Gastroesophageal sphincter (tissue), 3 donors: ENCODE measurements around the gene PLPP7.

ENCODE experiments used
- CTCF ChIP-seq, 4 experiments: fragments of 200-600 bp in 2 of 4; fragments of 450-650 bp in 2 of 4; sonication (generic) in 1 of 4; IDR thresholded peaks; one replicate each; pipeline ENCODE4 v1.5.1; 2017 to 2019; ENCODE audit warnings: antibody characterized with exemption in 4 of 4, mild to moderate bottlenecking in 2 of 4, moderate library complexity in 2 of 4
- EP300 ChIP-seq: sonication (generic); formaldehyde crosslinking; IDR thresholded peaks from one replicate; pipeline ENCODE4 v1.6.1; 2017; ENCODE audit warnings: antibody characterized with exemption, mild to moderate bottlenecking
- POLR2AphosphoS5 ChIP-seq: sonication (generic); formaldehyde crosslinking; IDR thresholded peaks from one replicate; pipeline ENCODE4 v1.6.1; 2017; ENCODE audit warnings: antibody characterized with exemption

DNA sequence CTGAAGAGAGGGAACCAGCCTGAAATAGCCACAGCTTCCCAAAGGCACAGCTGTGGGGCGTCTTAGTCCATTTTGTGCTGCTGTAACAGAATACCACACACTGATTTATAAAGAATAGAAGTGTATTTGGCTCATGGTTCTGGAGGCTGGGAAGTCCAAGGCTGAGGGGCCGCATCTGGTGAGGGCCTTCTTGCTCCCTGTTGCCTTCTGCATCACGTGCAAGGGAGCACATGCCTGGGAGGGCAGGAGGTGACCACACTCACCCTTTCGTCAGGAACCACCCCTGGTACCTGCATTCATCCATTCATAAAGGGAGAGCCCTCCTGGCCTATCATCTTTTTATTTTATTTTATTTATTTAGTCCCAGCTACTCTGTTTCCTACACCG lies 10.4 kb downstream of the PLPP7 start:
- TF ChIP-seq CTCF (IDR thresholded peaks at IDR 0.05) (no peak), POLR2AphosphoS5 (no peak), EP300 (no peak)
